PC-9 (cell line): ENCODE results near the gene ATP6V1E1. TPM values are rescaled to one million over a fixed set of nuclear protein-coding genes. Genes with fewer than 3 reads are reported as not detected.

Experiments used
- BruUV-seq: library from RNA; stranded (reverse); fragments of 400-500 nt; replicated peaks from 2 replicates; lab custom pipeline; 2021; lab: Mats Ljungman, UMichigan
- CTCF ChIA-PET: fragments of 300-600 bp; sonication (Branson Sonifier 250); formaldehyde crosslinking; loops from one replicate; lab custom pipeline; 2022; ENCODE audit warnings: antibody characterized with exemption; lab: Charles Lee
- POLR2A ChIA-PET: fragments of 300-600 bp; sonication (Branson Sonifier 250); formaldehyde crosslinking; loops from one replicate; lab custom pipeline; 2022; ENCODE audit warnings: antibody characterized with exemption; ENCODE audit not compliant: unreplicated experiment; lab: Charles Lee
- DNase-seq, 2 experiments: peaks; one replicate each; pipeline versions ENCODE4 v3.0.0 to v3.0.0-alpha.2; 2015 to 2022; ENCODE audit warnings: mixed read lengths in 1 of 2
- H2AFZ ChIP-seq: fragments of 200-600 bp; sonication (generic); 2 replicates; pipeline ENCODE4 v1.8.1; 2017; ENCODE audit warnings: antibody characterized with exemption
- H3F3A ChIP-seq: fragments of 200-600 bp; sonication (generic); 2 replicates; pipeline ENCODE4 v1.8.1; 2017; ENCODE audit warnings: antibody characterized with exemption, mild to moderate bottlenecking, low read depth; ENCODE audit not compliant: insufficient read depth
- H3K27ac ChIP-seq: fragments of 200-600 bp; sonication (generic); 2 replicates; pipeline ENCODE4 v1.6.1; 2016; ENCODE audit warnings: mixed run types
- H3K27me3 ChIP-seq: fragments of 200-600 bp; sonication (generic); 2 replicates; pipeline ENCODE4 v1.6.1; 2016; ENCODE audit warnings: low read depth, mixed run types; ENCODE audit not compliant: insufficient read depth
- H3K36me3 ChIP-seq: fragments of 200-600 bp; sonication (generic); 2 replicates; pipeline ENCODE4 v1.6.1; 2016; ENCODE audit warnings: low read depth, mixed run types
- H3K4me1 ChIP-seq: fragments of 200-600 bp; sonication (generic); replicated peaks from 2 replicates; pipeline ENCODE4 v1.6.1; 2016; ENCODE audit warnings: mixed run types; ENCODE audit not compliant: insufficient read depth
- H3K4me2 ChIP-seq: fragments of 200-600 bp; sonication (generic); 2 replicates; pipeline ENCODE4 v1.6.1; 2017; ENCODE audit warnings: mixed run types
- H3K4me3 ChIP-seq: fragments of 200-600 bp; sonication (generic); 2 replicates; pipeline ENCODE4 v1.6.1; 2016; ENCODE audit warnings: mixed run types
- H3K79me2 ChIP-seq: fragments of 200-600 bp; sonication (generic); 2 replicates; pipeline ENCODE4 v1.6.1; 2017; ENCODE audit warnings: low read depth, mixed run types
- H3K9me2 ChIP-seq: fragments of 200-600 bp; sonication (generic); 2 replicates; pipeline ENCODE4 v1.8.1; 2017; ENCODE audit warnings: mild to moderate bottlenecking; ENCODE audit not compliant: insufficient read depth
- H3K9me3 ChIP-seq: fragments of 200-600 bp; sonication (generic); 2 replicates; pipeline ENCODE4 v1.8.1; 2016; ENCODE audit warnings: low read depth; ENCODE audit not compliant: insufficient read depth
- H4K20me1 ChIP-seq: fragments of 200-600 bp; sonication (generic); 2 replicates; pipeline ENCODE4 v1.8.1; 2017; ENCODE audit not compliant: insufficient read depth
- EZH2 ChIP-seq: fragments of 200-600 bp; sonication (generic); IDR thresholded peaks from 2 replicates; pipeline ENCODE4 v1.8.0; 2017; ENCODE audit warnings: antibody characterized with exemption, low read depth
- intact Hi-C: fragments of 100-400 bp; cut with micrococcal nuclease; formaldehyde crosslinking; loops from one replicate; pipeline ENCODE4 v1.10.0; 2022; ENCODE audit not compliant: unreplicated experiment
- total RNA-seq: library from RNA; stranded (reverse); gene quantifications from 2 replicates; pipeline ENCODE4 v1.2.3, GENCODE V29; 2021
- TF ChIP-seq, protein P1 (sequence below): fragments of 200-600 bp; sonication (generic); conservative IDR thresholded peaks from 2 replicates; pipeline ENCODE4 v1.6.1; 2017; ENCODE audit warnings: mixed run types, antibody characterized with exemption, mild to moderate bottlenecking, moderate library complexity

ATP6V1E1 gene
- total RNA-seq, 1 experiment from 2014 or later: 58.0 TPM

DNA sequence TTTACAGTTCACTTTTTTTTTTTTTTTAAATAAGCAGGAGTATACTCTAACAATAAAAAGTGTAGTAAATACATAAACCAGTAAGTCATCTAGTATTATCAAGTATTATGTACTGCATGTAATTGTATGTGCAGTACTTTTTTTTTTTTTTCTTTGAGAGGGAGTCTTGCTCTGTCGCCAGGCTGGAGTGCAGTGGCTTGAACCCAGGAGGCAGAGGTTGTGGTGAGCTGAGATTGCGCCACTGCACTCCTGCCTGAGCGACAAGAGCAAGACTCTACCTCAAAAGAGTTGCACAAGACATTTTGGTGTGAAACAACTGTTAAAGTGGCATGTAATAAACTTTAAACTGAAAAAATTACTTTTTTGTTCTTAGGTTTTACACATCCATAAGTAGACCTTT lies 26.7 kb upstream of the ATP6V1E1 start:
- Histone ChIP-seq H3K9me3 (no peaks in the 10 kb centered on the region), H4K20me1 (no peaks in the 10 kb centered on the region), H3F3A (no peaks in the 10 kb centered on the region), H3K27me3 (no peaks in the 10 kb centered on the region), H2AFZ (no peak overlapping the region), H3K4me1 (no peaks in the 10 kb centered on the region), H3K9me2 (no peaks in the 10 kb centered on the region), H3K4me2 (no peak overlapping the region), H3K27ac (no peak overlapping the region), H3K4me3 (no peak overlapping the region), H3K36me3 (no peaks in the 10 kb centered on the region; the same call in 1 of the 2 replicates), H3K79me2 (no peaks in the 10 kb centered on the region)
- no peak for DNase-seq
- ChIA-PET CTCF (no interaction called here), POLR2A (interaction anchor here (0.6 kb wide), 1 partner anchor 18 kb away, joined by 15 read pairs; no protein-coding TSS in a partner anchor)
- BruUV-seq: no TSS peak
- intact Hi-C loops: no loop called here
- TF ChIP-seq, protein P1, sequence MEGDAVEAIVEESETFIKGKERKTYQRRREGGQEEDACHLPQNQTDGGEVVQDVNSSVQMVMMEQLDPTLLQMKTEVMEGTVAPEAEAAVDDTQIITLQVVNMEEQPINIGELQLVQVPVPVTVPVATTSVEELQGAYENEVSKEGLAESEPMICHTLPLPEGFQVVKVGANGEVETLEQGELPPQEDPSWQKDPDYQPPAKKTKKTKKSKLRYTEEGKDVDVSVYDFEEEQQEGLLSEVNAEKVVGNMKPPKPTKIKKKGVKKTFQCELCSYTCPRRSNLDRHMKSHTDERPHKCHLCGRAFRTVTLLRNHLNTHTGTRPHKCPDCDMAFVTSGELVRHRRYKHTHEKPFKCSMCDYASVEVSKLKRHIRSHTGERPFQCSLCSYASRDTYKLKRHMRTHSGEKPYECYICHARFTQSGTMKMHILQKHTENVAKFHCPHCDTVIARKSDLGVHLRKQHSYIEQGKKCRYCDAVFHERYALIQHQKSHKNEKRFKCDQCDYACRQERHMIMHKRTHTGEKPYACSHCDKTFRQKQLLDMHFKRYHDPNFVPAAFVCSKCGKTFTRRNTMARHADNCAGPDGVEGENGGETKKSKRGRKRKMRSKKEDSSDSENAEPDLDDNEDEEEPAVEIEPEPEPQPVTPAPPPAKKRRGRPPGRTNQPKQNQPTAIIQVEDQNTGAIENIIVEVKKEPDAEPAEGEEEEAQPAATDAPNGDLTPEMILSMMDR: no peak
- no peak for TF ChIP-seq EZH2

DNA sequence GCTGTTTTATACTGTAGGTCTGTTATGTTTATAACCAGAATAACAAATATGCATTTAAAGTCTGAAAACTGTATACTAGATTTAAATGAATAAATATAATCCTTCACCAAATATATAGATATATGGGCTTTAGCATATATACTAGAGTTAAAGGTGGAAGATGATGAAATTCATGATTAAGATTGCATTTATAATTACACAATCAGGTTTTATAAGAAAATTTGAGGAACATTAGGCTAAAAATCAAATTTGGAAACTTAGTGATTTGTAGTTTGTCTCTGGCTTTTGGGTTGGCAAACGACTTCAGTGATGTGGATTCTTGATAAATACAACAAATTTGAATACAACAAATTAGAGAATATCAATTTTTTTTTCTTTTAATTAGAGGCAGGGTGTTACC lies 20.0 kb upstream of the ATP6V1E1 start:
- no peak overlapping the region for H3K4me3 ChIP-seq
- H3F3A ChIP-seq: no peaks in the 10 kb centered on the region
- POLR2A ChIA-PET: no interaction called here
- no peaks in the 10 kb centered on the region for H3K9me3 ChIP-seq
- no peaks in the 10 kb centered on the region for H3K9me2 ChIP-seq
- no peak overlapping the region for H2AFZ ChIP-seq
- no peak for DNase-seq
- TF ChIP-seq EZH2: no peak
- TF ChIP-seq, protein P1: no peak
- H3K27ac ChIP-seq: peak overlapping the region; percentile 32
- intact Hi-C loops: no loop called here
- no peaks in the 10 kb centered on the region for H3K79me2 ChIP-seq
- no peaks in the 10 kb centered on the region for H3K27me3 ChIP-seq
- CTCF ChIA-PET: no interaction called here
- H3K4me1 ChIP-seq: no peaks in the 10 kb centered on the region
- H3K36me3 ChIP-seq: no peaks in the 10 kb centered on the region
- no TSS peak for BruUV-seq
- no peak overlapping the region for H3K4me2 ChIP-seq
- H4K20me1 ChIP-seq: no peaks in the 10 kb centered on the region

DNA sequence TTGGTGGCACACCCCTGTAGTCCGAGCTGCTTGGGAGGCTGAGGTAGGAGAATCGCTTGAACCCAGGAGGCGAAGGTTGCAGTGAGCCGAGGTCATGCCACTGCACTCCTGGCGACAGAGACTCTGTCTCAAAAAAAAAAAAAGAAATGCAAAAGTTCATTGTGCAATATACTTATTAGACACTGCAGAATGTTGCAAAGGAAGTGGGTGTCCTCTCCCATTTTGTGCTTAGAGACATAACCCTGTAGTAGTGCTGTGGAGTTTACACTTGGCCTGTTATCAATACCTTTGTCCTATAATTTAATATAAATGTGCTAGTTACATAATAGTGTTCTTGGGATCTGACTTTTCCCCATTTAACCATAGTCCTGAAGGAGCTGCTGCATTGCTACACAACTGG lies 19.4 kb upstream of the ATP6V1E1 start:
- no peak overlapping the region for H3K4me2 ChIP-seq
- no peaks in the 10 kb centered on the region for H4K20me1 ChIP-seq
- BruUV-seq: no TSS peak
- no peak for DNase-seq
- no peaks in the 10 kb centered on the region for H3K9me2 ChIP-seq
- ChIA-PET CTCF (no interaction called here), POLR2A (no interaction called here)
- no peaks in the 10 kb centered on the region for H3K36me3 ChIP-seq
- H3K4me3 ChIP-seq: no peak overlapping the region
- H3K27me3 ChIP-seq: no peaks in the 10 kb centered on the region
- H3K79me2 ChIP-seq: no peaks in the 10 kb centered on the region
- no peak overlapping the region for H2AFZ ChIP-seq
- H3K27ac ChIP-seq: peak overlapping the region; percentile 32
- intact Hi-C loops: no loop called here
- no peaks in the 10 kb centered on the region for H3K4me1 ChIP-seq
- TF ChIP-seq, protein P1: no peak
- no peak for TF ChIP-seq EZH2
- H3F3A ChIP-seq: no peaks in the 10 kb centered on the region
- no peaks in the 10 kb centered on the region for H3K9me3 ChIP-seq
